IMR-90 (cell line): ENCODE measurements around the gene MYL4. TPM values are rescaled to one million over a fixed set of nuclear protein-coding genes. Genes with fewer than 3 reads are reported as not detected.

Experiments
- ATAC-seq: fragments of 200-7000 bp; cut with Tn5 transposase; 2 replicates; pipeline ENCODE4 v1.9.1; 2020; ENCODE audit warnings: low read depth, mild to moderate bottlenecking, moderate library complexity
- BruUV-seq: library from RNA; stranded (reverse); fragments of 400-500 nt; replicated peaks from 2 replicates; lab custom pipeline; 2021; lab: Mats Ljungman, UMichigan
- CTCF ChIA-PET: fragments of 300-600 bp; formaldehyde crosslinking; extraction: SDS; loops from one replicate; lab custom pipeline; 2021; ENCODE audit warnings: antibody characterized with exemption; lab: Yijun Ruan, JAX
- POLR2A ChIA-PET: fragments of 300-600 bp; sonication (Branson Sonifier 250); formaldehyde crosslinking; loops from one replicate; lab custom pipeline; 2022; ENCODE audit warnings: antibody characterized with exemption; ENCODE audit not compliant: unreplicated experiment; lab: Charles Lee
- DNase-seq: peaks from one replicate; pipeline ENCODE4 v3.0.0; 2013
- H2AFZ ChIP-seq: replicated peaks from 2 replicates; pipeline ENCODE3; 2013; ENCODE audit warnings: low read length, mild to moderate bottlenecking; ENCODE audit not compliant: poor library complexity
- H2AK5ac ChIP-seq: 2 replicates; pipeline ENCODE4 v1.6.1; 2013; ENCODE audit warnings: low read depth, low read length, inconsistent platforms
- H2AK9ac ChIP-seq: replicated peaks from 2 replicates; pipeline ENCODE3; 2013; ENCODE audit warnings: mild to moderate bottlenecking, low read depth, low read length, moderate library complexity; ENCODE audit not compliant: poor library complexity
- H2BK120ac ChIP-seq: 2 replicates; pipeline ENCODE4 v1.6.1; 2013; ENCODE audit warnings: low read depth, low read length, inconsistent platforms
- H2BK15ac ChIP-seq: 3 replicates; pipeline ENCODE4 v1.6.1; 2013; ENCODE audit warnings: low read depth, low read length, inconsistent platforms
- H2BK20ac ChIP-seq: 2 replicates; pipeline ENCODE4 v1.6.1; 2013; ENCODE audit warnings: low read depth, mild to moderate bottlenecking, inconsistent platforms, low read length, moderate library complexity
- H2BK5ac ChIP-seq: 2 replicates; pipeline ENCODE4 v1.6.1; 2013; ENCODE audit warnings: mild to moderate bottlenecking, low read depth, low read length, inconsistent platforms; ENCODE audit not compliant: poor library complexity, severe bottlenecking
- H3K14ac ChIP-seq: replicated peaks from 2 replicates; pipeline ENCODE4 v1.6.1; 2013; ENCODE audit warnings: low read depth, low read length, inconsistent platforms
- H3K18ac ChIP-seq: 2 replicates; pipeline ENCODE4 v1.6.1; 2013; ENCODE audit warnings: low read depth, low read length, control low read depth
- H3K23ac ChIP-seq: 2 replicates; pipeline ENCODE4 v1.6.1; 2013; ENCODE audit warnings: low read depth, low read length, inconsistent platforms
- H3K27ac ChIP-seq: 2 replicates; pipeline ENCODE4 v1.5.1; 2013; ENCODE audit warnings: mild to moderate bottlenecking, control low read depth, low read length; ENCODE audit not compliant: insufficient read depth
- H3K27me3 ChIP-seq: 2 replicates; pipeline ENCODE4 v1.6.1; 2013; ENCODE audit warnings: low read length; ENCODE audit not compliant: control insufficient read depth, insufficient read depth
- H3K36me3 ChIP-seq: 2 replicates; pipeline ENCODE4 v1.6.1; 2013; ENCODE audit warnings: low read length, mixed read lengths; ENCODE audit not compliant: control insufficient read depth, insufficient read depth
- H3K4ac ChIP-seq: 2 replicates; pipeline ENCODE4 v1.6.1; 2013; ENCODE audit warnings: low read depth, low read length, inconsistent platforms
- H3K4me1 ChIP-seq: 2 replicates; pipeline ENCODE4 v1.6.1; 2013; ENCODE audit warnings: low read length, mixed read lengths; ENCODE audit not compliant: control insufficient read depth, insufficient read depth
- H3K4me2 ChIP-seq: 2 replicates; pipeline ENCODE4 v1.6.1; 2013; ENCODE audit warnings: low read depth, mild to moderate bottlenecking, control low read depth, low read length, moderate library complexity
- H3K4me3 ChIP-seq: 2 replicates; pipeline ENCODE4 v1.5.1; 2013; ENCODE audit warnings: low read depth, mild to moderate bottlenecking, control low read depth, low read length, moderate library complexity; ENCODE audit not compliant: insufficient read depth
- H3K56ac ChIP-seq: 2 replicates; pipeline ENCODE4 v1.6.1; 2013; ENCODE audit warnings: low read length, inconsistent platforms; ENCODE audit not compliant: insufficient read depth; ENCODE audit errors: extremely low read depth
- H3K79me1 ChIP-seq, 2 experiments: 2 replicates each; pipeline ENCODE4 v1.6.1; 2013; ENCODE audit warnings: low read length in 2 of 2, inconsistent platforms in 1 of 2, low read depth in 1 of 2
- H3K9ac ChIP-seq: 2 replicates; pipeline ENCODE4 v1.6.1; 2013; ENCODE audit warnings: low read depth, low read length, control low read depth
- H3K9me1 ChIP-seq: 2 replicates; pipeline ENCODE4 v1.6.1; 2013; ENCODE audit warnings: low read length, inconsistent platforms; ENCODE audit not compliant: insufficient read depth
- H3K9me3 ChIP-seq: 2 replicates; pipeline ENCODE4 v1.6.1; 2013; ENCODE audit warnings: low read length; ENCODE audit not compliant: control insufficient read depth, insufficient read depth
- H4K20me1 ChIP-seq: 2 replicates; pipeline ENCODE4 v1.6.1; 2013; ENCODE audit warnings: low read length, inconsistent platforms; ENCODE audit not compliant: insufficient read depth
- H4K5ac ChIP-seq: 2 replicates; pipeline ENCODE4 v1.6.1; 2013; ENCODE audit warnings: mild to moderate bottlenecking, low read depth, low read length, control low read depth
- H4K8ac ChIP-seq, 2 experiments: 2 replicates each; pipeline ENCODE4 v1.6.1; 2013; ENCODE audit warnings: low read depth in 2 of 2, low read length in 2 of 2, control low read depth in 1 of 2, inconsistent platforms in 1 of 2
- H4K91ac ChIP-seq: 2 replicates; pipeline ENCODE4 v1.6.1; 2013; ENCODE audit warnings: low read depth, low read length, inconsistent platforms; ENCODE audit not compliant: insufficient read depth
- CEBPB ChIP-seq: IDR thresholded peaks from 2 replicates; pipeline ENCODE4 v1.6.1; 2012; ENCODE audit warnings: low read depth, low read length, improper control_type of control experiment
- WGBS, 2 experiments: methylation state at CpG; one replicate each; pipeline versions ENCODE4 v1.1.5 to v1.1.7; 2013; ENCODE audit warnings: missing lambda C conversion rate in 2 of 2; ENCODE audit not compliant: insufficient read length in 1 of 2; ENCODE audit errors: extremely low coverage in 2 of 2; 5-methylcytosine and 5-hydroxymethylcytosine counted together
- dilution Hi-C: fragments of 300-500 bp; cut with HindIII; formaldehyde crosslinking; loops from one replicate; pipeline ENCODE4 v1.14.3; 2018; ENCODE audit warnings: low sequenced_read_pairs; ENCODE audit not compliant: unreplicated experiment
- in situ Hi-C: fragments of 300-500 bp; cut with MboI; formaldehyde crosslinking; loops from 3 replicates; pipeline ENCODE4 v1.14.3; 2019; ENCODE audit warnings: low sequenced_read_pairs, inconsistent platforms, mixed read lengths
- intact Hi-C: fragments of 100-400 bp; cut with micrococcal nuclease; formaldehyde crosslinking; loops from 2 replicates; pipeline ENCODE4 v1.10.0; 2022
- polyA plus RNA-seq, 3 experiments: library from polyadenylated mRNA; depleted of rRNA; stranded (reverse); fragments of >200 nt; gene quantifications; 2 replicates each; pipeline ENCODE4 v1.2.3, GENCODE V29; 2012; ENCODE audit warnings: low replicate concordance in 1 of 3
- total RNA-seq: library from RNA; depleted of rRNA; stranded (reverse); fragments of >200 nt; gene quantifications from 2 replicates; pipeline ENCODE4 v1.2.3, GENCODE V29; 2012

Gene MYL4
- total and polyA plus RNA-seq, 2 of the 4 experiments (the other 2 are of a cell fraction), result not detected

- no peak for TF ChIP-seq CEBPB
- in situ Hi-C loops (loop anchor here (25.0 kb wide), 1 partner anchor 442 kb away; no protein-coding TSS in a partner anchor), intact Hi-C loops (loop anchor here (10.0 kb wide), 1 partner anchor 444 kb away; no protein-coding TSS in a partner anchor), dilution Hi-C loops (no loop called here)
- Histone ChIP-seq H2BK5ac (no peak overlapping the region), H3K4ac (no peak overlapping the region), H3K14ac (no peak overlapping the region), H3K4me1 (peaks cover 2% of the 10 kb centered on the region; the same call in 1 of the 2 replicates), H3K9me3 (no peaks in the 10 kb centered on the region), H2AFZ (no peak overlapping the region), H2BK20ac (no peak overlapping the region), H3K4me2 (no peak overlapping the region), H3K18ac (no peak overlapping the region), H2BK120ac (no peak overlapping the region), H2AK5ac (no peak overlapping the region), H3K23ac (no peak overlapping the region), H4K8ac (no peak overlapping the region), H3K56ac (no peak overlapping the region), H3K79me1 (peaks cover 20 to 52% of the 10 kb centered on the region in 2 experiments), H2AK9ac (no peak overlapping the region), H3K27ac (no peak overlapping the region), H3K27me3 (no peaks in the 10 kb centered on the region), H3K9ac (no peak overlapping the region), H2BK15ac (no peak overlapping the region), H3K4me3 (no peak overlapping the region), H4K20me1 (peaks cover 27% of the 10 kb centered on the region), H4K5ac (no peak overlapping the region), H3K36me3 (peaks cover 22% of the 10 kb centered on the region), H3K9me1 (peaks cover 4% of the 10 kb centered on the region; the same call in 1 of the 2 replicates), H4K91ac (no peak overlapping the region)
- POLR2A ChIA-PET, result interaction anchor here (0.6 kb wide), 1 partner anchor 527 kb away, joined by 3 read pairs; no protein-coding TSS in a partner anchor
- BruUV-seq, result no TSS peak
- DNase-seq (no peak), ATAC-seq (no peak)
- CTCF ChIA-PET, result no interaction called here
- no CpG with 5 or more reads among the region's 4 CpGs for WGBS, 2 experiments
Measured at GRCh38 chr17:47170710-47171109, 38.4 kb upstream of the MYL4 start.
